ENCODE data around the gene IVNS1ABP.

DNA sequence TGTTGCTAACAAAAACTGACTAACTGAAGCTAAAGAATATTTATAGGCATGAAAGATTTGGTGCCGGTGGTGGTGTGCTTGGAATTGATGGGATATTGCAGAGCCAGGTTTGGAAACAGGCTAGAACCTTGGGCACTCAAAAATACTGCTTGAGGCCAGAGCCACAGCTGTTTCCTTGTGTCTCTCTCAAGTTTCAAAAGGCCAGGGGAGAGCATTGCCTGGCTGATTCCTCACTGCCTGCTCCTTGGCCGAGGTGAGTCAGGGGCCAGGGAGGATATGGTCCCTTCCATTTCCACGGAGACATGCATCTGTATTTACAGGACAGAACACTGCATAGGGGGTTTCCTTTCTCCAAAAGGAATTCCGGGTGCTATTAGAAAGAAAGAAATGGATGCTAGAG, 36.1 kb upstream of the IVNS1ABP start:
- TF ChIP-seq, protein P1, sequence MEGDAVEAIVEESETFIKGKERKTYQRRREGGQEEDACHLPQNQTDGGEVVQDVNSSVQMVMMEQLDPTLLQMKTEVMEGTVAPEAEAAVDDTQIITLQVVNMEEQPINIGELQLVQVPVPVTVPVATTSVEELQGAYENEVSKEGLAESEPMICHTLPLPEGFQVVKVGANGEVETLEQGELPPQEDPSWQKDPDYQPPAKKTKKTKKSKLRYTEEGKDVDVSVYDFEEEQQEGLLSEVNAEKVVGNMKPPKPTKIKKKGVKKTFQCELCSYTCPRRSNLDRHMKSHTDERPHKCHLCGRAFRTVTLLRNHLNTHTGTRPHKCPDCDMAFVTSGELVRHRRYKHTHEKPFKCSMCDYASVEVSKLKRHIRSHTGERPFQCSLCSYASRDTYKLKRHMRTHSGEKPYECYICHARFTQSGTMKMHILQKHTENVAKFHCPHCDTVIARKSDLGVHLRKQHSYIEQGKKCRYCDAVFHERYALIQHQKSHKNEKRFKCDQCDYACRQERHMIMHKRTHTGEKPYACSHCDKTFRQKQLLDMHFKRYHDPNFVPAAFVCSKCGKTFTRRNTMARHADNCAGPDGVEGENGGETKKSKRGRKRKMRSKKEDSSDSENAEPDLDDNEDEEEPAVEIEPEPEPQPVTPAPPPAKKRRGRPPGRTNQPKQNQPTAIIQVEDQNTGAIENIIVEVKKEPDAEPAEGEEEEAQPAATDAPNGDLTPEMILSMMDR (IDR thresholded peaks at IDR 0.05): no peak
- TF ChIP-seq POLR2A (IDR thresholded peaks at IDR 0.05) (no peak), POLR2AphosphoS5 (IDR thresholded peaks at IDR 0.05) (no peak)

All from gastroesophageal sphincter (tissue), 3 donors.